Neural cell (in vitro differentiated cells): ENCODE data around the gene CNNM1. TPM values are rescaled to one million over a fixed set of nuclear protein-coding genes. Genes with fewer than 3 reads are reported as not detected.

ENCODE experiments used
- H2AFZ ChIP-seq: fragments of 200-600, 300-800 bp; sonication (generic), shearing (Covaris generic); 2 replicates; pipeline ENCODE4 v1.6.0; 2014; ENCODE audit warnings: low read depth, mild to moderate bottlenecking, antibody characterized with exemption, low read length, moderate library complexity
- H3F3A ChIP-seq: fragments of 200-600 bp; shearing (Covaris generic); 2 replicates; pipeline ENCODE4 v1.6.1; 2016; ENCODE audit warnings: mild to moderate bottlenecking, moderate library complexity, mixed read lengths, antibody characterized with exemption, low read length; ENCODE audit not compliant: insufficient read depth, poor library complexity, severe bottlenecking
- H3K27ac ChIP-seq: fragments of 200-600, 300-800 bp; sonication (generic), shearing (Covaris generic); 2 replicates; pipeline ENCODE4 v1.5.1; 2014; ENCODE audit warnings: mild to moderate bottlenecking, low read length, moderate library complexity
- H3K27me3 ChIP-seq: fragments of 300-800, 200-600 bp; sonication (generic), shearing (Covaris generic); 2 replicates; pipeline ENCODE4 v1.6.0; 2014; ENCODE audit warnings: mild to moderate bottlenecking, low read depth, low read length, moderate library complexity; ENCODE audit not compliant: insufficient read depth
- H3K36me3 ChIP-seq: fragments of 300-800, 200-600 bp; sonication (generic), shearing (Covaris generic); 2 replicates; pipeline ENCODE4 v1.5.1; 2014; ENCODE audit warnings: mild to moderate bottlenecking, antibody characterized with exemption, low read length, moderate library complexity; ENCODE audit not compliant: insufficient read depth
- H3K4me2 ChIP-seq: fragments of 300-800, 200-600 bp; sonication (generic), shearing (Covaris generic); 2 replicates; pipeline ENCODE4 v1.6.0; 2014; ENCODE audit warnings: mild to moderate bottlenecking, low read length
- H3K4me3 ChIP-seq: fragments of 300-800, 200-600 bp; sonication (generic), shearing (Covaris generic); 2 replicates; pipeline ENCODE4 v1.5.1; 2014; ENCODE audit warnings: mild to moderate bottlenecking, low read length, moderate library complexity
- H3K79me2 ChIP-seq: fragments of 200-600 bp; shearing (Covaris generic); replicated peaks from 2 replicates; pipeline ENCODE4 v1.6.0; 2014; ENCODE audit warnings: mild to moderate bottlenecking, low read length, moderate library complexity; ENCODE audit not compliant: insufficient read depth
- H3K9ac ChIP-seq: fragments of 300-800, 200-600 bp; sonication (generic), shearing (Covaris generic); 2 replicates; pipeline ENCODE4 v1.6.1; 2016; ENCODE audit warnings: mild to moderate bottlenecking, low read length, mixed read lengths
- H3K9me2 ChIP-seq: fragments of 200-600 bp; shearing (Covaris generic); 2 replicates; pipeline ENCODE4 v1.6.1; 2016; ENCODE audit warnings: mild to moderate bottlenecking, low read length, mixed read lengths; ENCODE audit not compliant: insufficient read depth
- H3K9me3 ChIP-seq: fragments of 200-600, 300-800 bp; sonication (generic), shearing (Covaris generic); 2 replicates; pipeline ENCODE4 v1.6.1; 2016; ENCODE audit warnings: mild to moderate bottlenecking, mixed run types, low read length, moderate library complexity, mixed read lengths
- H4K20me1 ChIP-seq: fragments of 200-600 bp; shearing (Covaris generic); 2 replicates; pipeline ENCODE4 v1.6.1; 2016; ENCODE audit warnings: mild to moderate bottlenecking, mixed run types; ENCODE audit not compliant: insufficient read depth
- CTCF ChIP-seq: fragments of 450-650 bp; IDR thresholded peaks from 2 replicates; pipeline ENCODE4 v1.5.1; 2014; ENCODE audit warnings: antibody characterized with exemption, mild to moderate bottlenecking, moderate library complexity; ENCODE audit not compliant: poor library complexity, severe bottlenecking
- EP300 ChIP-seq: fragments of 450-650 bp; conservative IDR thresholded peaks from 2 replicates; pipeline ENCODE4 v1.6.1; 2014; ENCODE audit warnings: antibody characterized with exemption, mild to moderate bottlenecking, moderate library complexity; ENCODE audit not compliant: poor library complexity, severe bottlenecking
- EZH2 ChIP-seq: fragments of 200-600, 300-800 bp; shearing (Covaris generic), sonication (generic); IDR thresholded peaks from 2 replicates; pipeline ENCODE4 v1.6.1; 2014; ENCODE audit warnings: antibody characterized with exemption, low read length, borderline replicate concordance, mild to moderate bottlenecking; ENCODE audit not compliant: insufficient read depth, poor library complexity, severe bottlenecking
- MXI1 ChIP-seq: fragments of 450-650 bp; conservative IDR thresholded peaks from 2 replicates; pipeline ENCODE4 v1.6.1; 2014; ENCODE audit warnings: antibody characterized with exemption, mild to moderate bottlenecking; ENCODE audit not compliant: poor library complexity, severe bottlenecking
- POLR2AphosphoS5 ChIP-seq: IDR thresholded peaks from 2 replicates; pipeline ENCODE4 v1.6.1; 2012
- RAD21 ChIP-seq: fragments of 450-650 bp; conservative IDR thresholded peaks from 2 replicates; pipeline ENCODE4 v1.6.1; 2014; ENCODE audit warnings: antibody characterized with exemption, mild to moderate bottlenecking, moderate library complexity
- REST ChIP-seq: IDR thresholded peaks from 2 replicates; pipeline ENCODE4 v1.6.1; 2012; ENCODE audit warnings: borderline replicate concordance
- SMC3 ChIP-seq: fragments of 450-650 bp; conservative IDR thresholded peaks from 2 replicates; pipeline ENCODE4 v1.6.1; 2014; ENCODE audit warnings: antibody characterized with exemption, mild to moderate bottlenecking, moderate library complexity; ENCODE audit not compliant: poor library complexity
- TAF1 ChIP-seq: IDR thresholded peaks from 2 replicates; pipeline ENCODE4 v1.6.1; 2012; ENCODE audit warnings: low read depth
- polyA plus RNA-seq: library from polyadenylated mRNA; depleted of rRNA; stranded (reverse); fragments of >200 nt; gene quantifications from 2 replicates; pipeline ENCODE4 v1.2.3, GENCODE V29; 2014

The CNNM1 gene
- polyA plus RNA-seq, 1 donor from 2014 or later, result 1.5 TPM

GRCh38 chr10:99422529-99423096 lies 93.5 kb downstream of the CNNM1 start:
- Histone ChIP-seq H3F3A (no peaks in the 10 kb centered on the region), H3K27ac (no peak overlapping the region), H3K79me2 (peaks cover 7% of the 10 kb centered on the region), H3K4me3 (no peak overlapping the region), H3K4me2 (no peak overlapping the region), H3K9me2 (no peaks in the 10 kb centered on the region), H3K36me3 (peaks cover 3% of the 10 kb centered on the region), H4K20me1 (no peaks in the 10 kb centered on the region), H3K9ac (no peak overlapping the region), H3K9me3 (no peaks in the 10 kb centered on the region), H2AFZ (no peak overlapping the region), H3K27me3 (no peaks in the 10 kb centered on the region)
- no peak for TF ChIP-seq TAF1
- TF ChIP-seq RAD21, result no peak
- no peak for TF ChIP-seq EP300
- no peak for TF ChIP-seq MXI1
- TF ChIP-seq EZH2, result no peak

GRCh38 chr10:99424656-99425055 lies 95.5 kb downstream of the CNNM1 start:
- Histone ChIP-seq H3K9me2 (no peaks in the 10 kb centered on the region), H3F3A (no peaks in the 10 kb centered on the region), H3K4me2 (no peak overlapping the region), H4K20me1 (no peaks in the 10 kb centered on the region), H3K9me3 (no peaks in the 10 kb centered on the region), H3K27ac (no peak overlapping the region), H3K79me2 (peaks cover 19% of the 10 kb centered on the region), H3K27me3 (no peaks in the 10 kb centered on the region), H2AFZ (no peak overlapping the region), H3K9ac (no peak overlapping the region), H3K4me3 (no peak overlapping the region), H3K36me3 (peaks cover 3% of the 10 kb centered on the region)
- TF ChIP-seq RAD21, result no peak
- no peak for TF ChIP-seq CTCF
- no peak for TF ChIP-seq EP300

- Histone ChIP-seq H3K4me2 (no peak overlapping the region), H3K9me3 (no peaks in the 10 kb centered on the region), H2AFZ (no peak overlapping the region), H3K4me3 (no peak overlapping the region), H3K27ac (no peak overlapping the region), H3K9me2 (no peaks in the 10 kb centered on the region), H3K79me2 (peaks cover 25% of the 10 kb centered on the region), H3K27me3 (no peaks in the 10 kb centered on the region), H3F3A (no peaks in the 10 kb centered on the region), H3K9ac (no peak overlapping the region), H3K36me3 (peaks cover 3% of the 10 kb centered on the region), H4K20me1 (no peaks in the 10 kb centered on the region)
- TF ChIP-seq EP300 (no peak), SMC3 (no peak), MXI1 (no peak), TAF1 (no peak), RAD21 (no peak), REST (no peak), EZH2 (no peak), POLR2AphosphoS5 (no peak), CTCF (no peak)
These were observed 96.0 kb downstream of the CNNM1 start for GRCh38 chr10:99425204-99425603.
